Neural progenitor cell (in vitro differentiated cells): Measurements from ENCODE around the gene ARHGAP15. TPM values are rescaled to one million over a fixed set of nuclear protein-coding genes. Genes with fewer than 3 reads are reported as not detected.
"Not testable (repeated sequence)": the region's sequence is repeated elsewhere in the genome, so short reads cannot be mapped to it uniquely, and the experiment has no call there.

Experiments
- DNase-seq: peaks from one replicate; pipeline ENCODE4 v3.0.0-alpha.2; 2016; ENCODE audit warnings: low spot score
- H2AFZ ChIP-seq: fragments of 200-600 bp; sonication (generic); replicated peaks from 2 replicates; pipeline ENCODE4 v1.6.1; 2016; ENCODE audit warnings: antibody characterized with exemption
- H3F3A ChIP-seq: fragments of 200-600 bp; sonication (generic); 2 replicates; pipeline ENCODE4 v1.6.1; 2016; ENCODE audit warnings: antibody characterized with exemption, low read depth
- H3K27ac ChIP-seq: fragments of 200-600 bp; sonication (generic); 2 replicates; pipeline ENCODE4 v1.5.1; 2016; ENCODE audit warnings: mild to moderate bottlenecking
- H3K27me3 ChIP-seq: fragments of 200-600 bp; sonication (generic); 2 replicates; pipeline ENCODE4 v1.6.1; 2016; ENCODE audit warnings: mild to moderate bottlenecking, moderate library complexity
- H3K36me3 ChIP-seq: fragments of 200-600 bp; sonication (generic); 2 replicates; pipeline ENCODE4 v1.5.1; 2016
- H3K4me1 ChIP-seq: fragments of 200-600 bp; sonication (generic); 2 replicates; pipeline ENCODE4 v1.6.1; 2016; ENCODE audit warnings: mixed run types
- H3K4me2 ChIP-seq: fragments of 200-600 bp; sonication (generic); 2 replicates; pipeline ENCODE4 v1.6.1; 2016
- H3K4me3 ChIP-seq: fragments of 200-600 bp; sonication (generic); 2 replicates; pipeline ENCODE4 v1.5.1; 2016
- H3K79me2 ChIP-seq: fragments of 200-600 bp; sonication (generic); 2 replicates; pipeline ENCODE4 v1.6.1; 2016; ENCODE audit warnings: low read depth
- H3K9ac ChIP-seq: fragments of 200-600 bp; sonication (generic); 2 replicates; pipeline ENCODE4 v1.6.1; 2016
- H3K9me3 ChIP-seq: fragments of 200-600 bp; sonication (generic); 2 replicates; pipeline ENCODE4 v1.5.1; 2016; ENCODE audit warnings: low read depth
- H4K20me1 ChIP-seq: fragments of 200-600 bp; sonication (generic); 2 replicates; pipeline ENCODE4 v1.6.1; 2016; ENCODE audit warnings: low read depth
- H3K27ac Mint-ChIP-seq: 3 replicates; pipeline ENCODE4 v1.8.0; 2021; ENCODE audit warnings: mixed read lengths
- H3K27me3 Mint-ChIP-seq: 2 replicates; pipeline ENCODE4 v1.8.0; 2022; ENCODE audit warnings: low read depth, mild to moderate bottlenecking, inconsistent platforms, moderate library complexity, mixed read lengths; ENCODE audit not compliant: insufficient read depth
- H3K36me3 Mint-ChIP-seq: 3 replicates; pipeline ENCODE4 v1.8.0; 2021; ENCODE audit warnings: mixed read lengths
- H3K4me1 Mint-ChIP-seq: 3 replicates; pipeline ENCODE4 v1.8.0; 2021; ENCODE audit warnings: mixed read lengths
- H3K4me3 Mint-ChIP-seq: 3 replicates; pipeline ENCODE4 v1.8.0; 2021; ENCODE audit warnings: mild to moderate bottlenecking, moderate library complexity, mixed read lengths
- H3K9me3 Mint-ChIP-seq: 3 replicates; pipeline ENCODE4 v1.8.0; 2020; ENCODE audit warnings: mixed read lengths
- EZH2 ChIP-seq: fragments of 200-600 bp; sonication (generic); IDR thresholded peaks from 2 replicates; pipeline ENCODE4 v1.6.1; 2017; ENCODE audit warnings: antibody characterized with exemption, mild to moderate bottlenecking, moderate library complexity
- EZH2phosphoT487 ChIP-seq: fragments of 200-600 bp; sonication (generic); IDR thresholded peaks from 2 replicates; pipeline ENCODE4 v1.6.1; 2017; ENCODE audit warnings: antibody characterized with exemption
- total RNA-seq: library from RNA; depleted of rRNA; stranded (reverse); fragments of >200 nt; gene quantifications from 2 replicates; pipeline ENCODE4 v1.2.3, GENCODE V29; 2015; ENCODE audit warnings: low replicate concordance
- TF ChIP-seq, protein P1 (sequence below): fragments of 200-600 bp; sonication (generic); IDR thresholded peaks from 2 replicates; pipeline ENCODE4 v1.5.1; 2017; ENCODE audit warnings: antibody characterized with exemption, mild to moderate bottlenecking

Gene ARHGAP15
- total RNA-seq, 1 donor from 2014 or later = 5.9 TPM

DNA sequence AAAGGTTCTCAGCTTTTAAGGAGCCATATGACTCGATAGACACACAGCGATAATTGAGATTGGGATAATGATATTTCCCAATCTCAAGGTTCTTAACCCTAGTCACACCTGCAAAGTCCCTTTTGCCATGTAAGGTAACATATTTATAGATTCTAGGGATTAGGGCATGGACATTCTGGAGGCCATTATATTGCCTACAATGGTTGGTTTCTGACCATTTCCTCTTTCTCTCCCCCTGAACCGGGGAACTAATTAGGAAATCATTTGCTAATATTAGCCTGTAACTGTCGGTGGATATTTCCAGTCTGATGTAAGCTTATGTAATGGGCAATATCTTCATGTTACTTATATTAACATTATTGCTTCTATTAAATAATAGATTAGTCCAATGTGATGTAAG is 40.8 kb upstream of the ARHGAP15 start:
- no peaks in the 10 kb centered on the region for H3K27me3 ChIP-seq
- DNase-seq = no peak
- TF ChIP-seq EZH2phosphoT487 = no peak
- no peak for TF ChIP-seq EZH2
- TF ChIP-seq, protein P1, sequence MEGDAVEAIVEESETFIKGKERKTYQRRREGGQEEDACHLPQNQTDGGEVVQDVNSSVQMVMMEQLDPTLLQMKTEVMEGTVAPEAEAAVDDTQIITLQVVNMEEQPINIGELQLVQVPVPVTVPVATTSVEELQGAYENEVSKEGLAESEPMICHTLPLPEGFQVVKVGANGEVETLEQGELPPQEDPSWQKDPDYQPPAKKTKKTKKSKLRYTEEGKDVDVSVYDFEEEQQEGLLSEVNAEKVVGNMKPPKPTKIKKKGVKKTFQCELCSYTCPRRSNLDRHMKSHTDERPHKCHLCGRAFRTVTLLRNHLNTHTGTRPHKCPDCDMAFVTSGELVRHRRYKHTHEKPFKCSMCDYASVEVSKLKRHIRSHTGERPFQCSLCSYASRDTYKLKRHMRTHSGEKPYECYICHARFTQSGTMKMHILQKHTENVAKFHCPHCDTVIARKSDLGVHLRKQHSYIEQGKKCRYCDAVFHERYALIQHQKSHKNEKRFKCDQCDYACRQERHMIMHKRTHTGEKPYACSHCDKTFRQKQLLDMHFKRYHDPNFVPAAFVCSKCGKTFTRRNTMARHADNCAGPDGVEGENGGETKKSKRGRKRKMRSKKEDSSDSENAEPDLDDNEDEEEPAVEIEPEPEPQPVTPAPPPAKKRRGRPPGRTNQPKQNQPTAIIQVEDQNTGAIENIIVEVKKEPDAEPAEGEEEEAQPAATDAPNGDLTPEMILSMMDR = no peak
- no peaks in the 10 kb centered on the region for H3K79me2 ChIP-seq
- H3K27ac ChIP-seq = no peak overlapping the region
- Mint-ChIP-seq H3K36me3 (no peaks in the 10 kb centered on the region), H3K27ac (no peak overlapping the region), H3K9me3 (no peaks in the 10 kb centered on the region), H3K4me1 (no peaks in the 10 kb centered on the region), H3K4me3 (no peak overlapping the region), H3K27me3 (no peaks in the 10 kb centered on the region)
- no peaks in the 10 kb centered on the region for H3K9me3 ChIP-seq
- no peak overlapping the region for H3K9ac ChIP-seq
- H3F3A ChIP-seq = no peaks in the 10 kb centered on the region
- H3K4me1 ChIP-seq = no peaks in the 10 kb centered on the region
- no peaks in the 10 kb centered on the region for H3K36me3 ChIP-seq
- H2AFZ ChIP-seq = no peak overlapping the region
- no peaks in the 10 kb centered on the region for H4K20me1 ChIP-seq
- H3K4me2 ChIP-seq = no peak overlapping the region
- H3K4me3 ChIP-seq = no peak overlapping the region

DNA sequence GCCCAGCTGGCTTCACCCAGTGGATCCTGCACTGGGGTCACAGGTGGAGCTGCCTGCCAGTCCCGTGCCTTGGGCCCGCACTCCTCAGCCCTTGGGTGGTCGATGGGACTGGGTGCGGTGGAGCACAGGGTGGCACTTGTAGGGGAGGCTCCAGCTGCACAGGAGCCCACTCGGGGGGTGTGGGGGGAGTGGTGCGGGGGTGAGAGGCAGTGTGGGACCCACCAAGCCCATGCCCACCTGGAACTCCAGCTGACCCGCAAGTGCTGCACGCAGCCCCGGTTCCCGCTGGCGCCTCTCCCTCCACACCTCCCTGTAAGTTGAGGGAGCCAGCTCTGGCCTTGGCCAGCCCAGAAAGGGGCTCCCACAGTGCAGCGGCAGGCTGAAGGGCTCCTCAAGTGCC is 39.7 kb upstream of the ARHGAP15 start:
- H3K27me3 ChIP-seq, H3K4me3 Mint-ChIP-seq, H4K20me1 ChIP-seq, H3K79me2 ChIP-seq, H3K27me3 Mint-ChIP-seq, H2AFZ ChIP-seq, H3K9me3 ChIP-seq, H3K9me3 Mint-ChIP-seq, H3K4me1 Mint-ChIP-seq, DNase-seq, H3K36me3 ChIP-seq, H3K9ac ChIP-seq, H3K4me3 ChIP-seq, H3K4me1 ChIP-seq, H3K27ac Mint-ChIP-seq, H3K4me2 ChIP-seq, H3F3A ChIP-seq, H3K36me3 Mint-ChIP-seq, H3K27ac ChIP-seq: not testable (repeated sequence)

DNA sequence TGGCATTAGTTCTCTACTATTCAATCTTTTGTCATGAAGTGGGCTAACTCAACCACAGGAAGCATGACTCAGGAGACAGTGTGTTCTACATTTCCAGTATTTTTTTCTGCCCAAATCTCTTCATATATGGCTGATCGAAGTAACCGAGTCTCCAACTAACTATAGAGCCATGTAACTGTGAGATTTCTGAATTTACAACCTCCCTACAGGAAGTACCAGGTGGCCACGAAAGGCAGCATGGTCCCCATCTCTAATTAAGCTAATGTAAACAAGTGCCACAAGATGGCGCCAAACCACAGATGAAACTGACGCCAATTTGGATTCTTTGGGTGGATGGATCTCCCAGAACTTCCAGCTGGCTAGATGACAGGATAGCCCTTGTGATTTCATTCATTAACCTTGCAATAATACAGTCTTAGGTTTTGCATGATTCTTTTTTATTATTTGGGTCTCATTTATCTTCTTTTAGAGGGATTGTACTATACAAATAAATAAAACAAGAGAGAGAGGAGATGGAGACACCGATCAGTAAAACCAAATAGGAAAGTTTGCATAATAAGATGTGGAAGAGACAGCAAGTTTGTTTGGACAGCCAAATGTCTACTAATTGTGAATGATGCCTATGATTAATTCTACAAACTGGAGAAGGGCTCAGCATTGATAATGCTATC is 18.3 kb upstream of the ARHGAP15 start:
- no peak overlapping the region for H3K4me3 Mint-ChIP-seq
- Histone ChIP-seq H2AFZ (peak overlapping the region; percentile 61), H3K4me1 (no peaks in the 10 kb centered on the region), H3K27me3 (no peaks in the 10 kb centered on the region), H4K20me1 (no peaks in the 10 kb centered on the region), H3K4me3 (no peak overlapping the region), H3F3A (no peaks in the 10 kb centered on the region), H3K36me3 (no peaks in the 10 kb centered on the region), H3K4me2 (no peak overlapping the region), H3K79me2 (no peaks in the 10 kb centered on the region), H3K9ac (no peak overlapping the region), H3K9me3 (no peaks in the 10 kb centered on the region), H3K27ac (no peak overlapping the region)
- no peaks in the 10 kb centered on the region for H3K4me1 Mint-ChIP-seq
- TF ChIP-seq EZH2 (no peak), EZH2phosphoT487 (no peak)
- TF ChIP-seq, protein P1 = peak; percentile 87
- no peaks in the 10 kb centered on the region for H3K27me3 Mint-ChIP-seq
- H3K9me3 Mint-ChIP-seq = no peaks in the 10 kb centered on the region
- H3K36me3 Mint-ChIP-seq = no peaks in the 10 kb centered on the region
- peak; percentile 88 for DNase-seq
- no peak overlapping the region for H3K27ac Mint-ChIP-seq

DNA sequence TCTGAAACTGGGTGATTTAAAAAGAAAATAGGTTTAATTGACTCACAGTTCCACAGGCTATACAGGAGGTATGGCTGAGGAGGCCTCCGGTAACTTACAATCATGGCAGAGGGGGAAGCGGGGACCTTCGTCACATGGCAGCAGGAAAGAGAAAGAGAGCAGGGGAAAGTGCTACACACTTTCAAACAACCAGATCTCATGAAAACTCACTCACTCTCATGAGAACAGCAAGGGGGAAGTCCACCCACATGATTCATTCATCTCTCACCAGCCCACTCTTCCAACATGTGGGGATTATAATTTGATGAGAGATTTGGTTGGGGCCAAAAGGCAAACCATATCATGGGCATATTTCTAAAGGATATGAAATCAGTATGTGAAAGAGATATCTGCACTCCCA is 12.0 kb upstream of the ARHGAP15 start:
- Mint-ChIP-seq H3K36me3 (no peaks in the 10 kb centered on the region), H3K4me1 (no peaks in the 10 kb centered on the region), H3K9me3 (peaks cover 3% of the 10 kb centered on the region), H3K27me3 (no peaks in the 10 kb centered on the region), H3K27ac (no peak overlapping the region), H3K4me3 (no peak overlapping the region)
- Histone ChIP-seq H3K27ac (no peak overlapping the region), H3K4me1 (no peaks in the 10 kb centered on the region), H4K20me1 (no peaks in the 10 kb centered on the region), H3K27me3 (no peaks in the 10 kb centered on the region), H3K4me2 (no peak overlapping the region), H3K9me3 (no peaks in the 10 kb centered on the region), H3K4me3 (no peak overlapping the region), H3K36me3 (no peaks in the 10 kb centered on the region), H3F3A (no peaks in the 10 kb centered on the region), H3K9ac (no peak overlapping the region), H3K79me2 (no peaks in the 10 kb centered on the region), H2AFZ (no peak overlapping the region)
- no peak for DNase-seq
- no peak for TF ChIP-seq EZH2phosphoT487
- TF ChIP-seq EZH2 = no peak
- TF ChIP-seq, protein P1 = no peak
